ENCODE measurements around the gene APBA1. TPM values are rescaled to one million over a fixed set of nuclear protein-coding genes. Genes with fewer than 3 reads are reported as not detected.

The APBA1 gene
- total RNA-seq, 1 experiment from 2014 or later = 1.8 TPM

DNA sequence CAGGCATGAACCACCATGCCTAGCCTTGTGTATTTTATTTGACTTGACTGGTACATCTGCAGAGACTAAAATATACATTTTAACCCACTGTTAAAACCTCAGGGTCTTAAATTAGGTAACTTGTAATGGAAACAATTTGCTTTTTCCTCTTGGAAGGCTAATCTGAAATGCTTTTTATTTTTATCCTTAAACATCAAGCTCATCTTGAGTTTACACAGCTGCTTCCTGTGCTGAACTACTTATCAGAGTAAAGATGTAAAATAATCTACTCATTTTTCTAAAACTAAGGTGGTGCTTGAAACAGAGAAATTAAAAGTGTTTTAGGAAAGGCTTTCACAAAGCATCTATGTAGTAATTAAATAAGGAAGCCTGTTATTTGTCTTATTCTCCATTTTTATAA is 203.0 kb downstream of the APBA1 start:
- Histone ChIP-seq H3K23me2 (ENCODE audit: insufficient read length, low read depth, low read length, poor library complexity, severe bottlenecking) (no peaks in the 10 kb centered on the region), H4K20me1 (ENCODE audit: control insufficient read depth, insufficient read depth, insufficient read length) (no peaks in the 10 kb centered on the region), H3K9ac (ENCODE audit: extremely low read depth, insufficient read length, low read length) (no peak overlapping the region), H4K5ac (ENCODE audit: insufficient read length, low read depth, low read length) (no peak overlapping the region), H2AFZ (ENCODE audit: low read length) (no peak overlapping the region), H2BK5ac (ENCODE audit: insufficient read length, low read length) (no peak overlapping the region), H2BK20ac (ENCODE audit: low read depth, low read length, poor library complexity, severe bottlenecking) (no peak overlapping the region), H3K18ac (ENCODE audit: insufficient read length, low read depth, low read length) (no peak overlapping the region), H3K79me1 (ENCODE audit: insufficient read depth, low read depth, low read length, poor library complexity, severe bottlenecking) (no peaks in the 10 kb centered on the region), H3K79me2 (ENCODE audit: insufficient read depth, low read length) (no peaks in the 10 kb centered on the region), H3K27ac (ENCODE audit: insufficient read length, low read depth, low read length) (no peak overlapping the region), H2BK120ac (ENCODE audit: low read depth, low read length, poor library complexity, severe bottlenecking) (no peak overlapping the region), H3K4ac (ENCODE audit: low read depth, low read length) (no peak overlapping the region), H3K23ac (ENCODE audit: insufficient read length, low read depth, low read length) (no peak overlapping the region), H3K4me2 (ENCODE audit: insufficient read depth, insufficient read length, low read length) (no peak overlapping the region), H2AK5ac (ENCODE audit: insufficient read length, low read length) (no peak overlapping the region), H3K27me3 (ENCODE audit: insufficient read depth, low read length) (no peaks in the 10 kb centered on the region), H3K9me3 (ENCODE audit: control insufficient read depth, low read depth, low read length) (no peaks in the 10 kb centered on the region), H3K14ac (ENCODE audit: insufficient read depth, low read length) (no peak overlapping the region), H3T11ph (ENCODE audit: low read length) (no peak overlapping the region), H4K91ac (ENCODE audit: insufficient read length, low read depth, low read length) (no peak overlapping the region), H4K8ac (replicated peaks; ENCODE audit: insufficient read length, low read depth, low read length) (no peak overlapping the region), H2BK15ac (ENCODE audit: low read depth, low read length) (no peak overlapping the region), H3K56ac (ENCODE audit: insufficient read length, low read depth, low read length) (no peak overlapping the region), H2BK12ac (ENCODE audit: insufficient read length, low read depth, low read length) (no peak overlapping the region), H3K4me1 (ENCODE audit: insufficient read depth, low read length) (no peaks in the 10 kb centered on the region; the same call in 1 of the 2 replicates)
- DNase-seq = no peak
- H3K27me3 Mint-ChIP-seq (ENCODE audit: low read depth) = no peaks in the 10 kb centered on the region; the same call in 1 of the 2 replicates
- H3K9me3 Mint-ChIP-seq = no peaks in the 10 kb centered on the region
- H3K27ac Mint-ChIP-seq = no peak overlapping the region
- H3K4me1 Mint-ChIP-seq = peaks cover 7 to 11% of the 10 kb centered on the region in 2 experiments
- no peaks in the 10 kb centered on the region for H3K36me3 Mint-ChIP-seq (ENCODE audit: insufficient read depth in 1 of 3, low read depth in 3 of 3)
- H3K4me3 Mint-ChIP-seq = no peak overlapping the region
- TF ChIP-seq, protein P1, sequence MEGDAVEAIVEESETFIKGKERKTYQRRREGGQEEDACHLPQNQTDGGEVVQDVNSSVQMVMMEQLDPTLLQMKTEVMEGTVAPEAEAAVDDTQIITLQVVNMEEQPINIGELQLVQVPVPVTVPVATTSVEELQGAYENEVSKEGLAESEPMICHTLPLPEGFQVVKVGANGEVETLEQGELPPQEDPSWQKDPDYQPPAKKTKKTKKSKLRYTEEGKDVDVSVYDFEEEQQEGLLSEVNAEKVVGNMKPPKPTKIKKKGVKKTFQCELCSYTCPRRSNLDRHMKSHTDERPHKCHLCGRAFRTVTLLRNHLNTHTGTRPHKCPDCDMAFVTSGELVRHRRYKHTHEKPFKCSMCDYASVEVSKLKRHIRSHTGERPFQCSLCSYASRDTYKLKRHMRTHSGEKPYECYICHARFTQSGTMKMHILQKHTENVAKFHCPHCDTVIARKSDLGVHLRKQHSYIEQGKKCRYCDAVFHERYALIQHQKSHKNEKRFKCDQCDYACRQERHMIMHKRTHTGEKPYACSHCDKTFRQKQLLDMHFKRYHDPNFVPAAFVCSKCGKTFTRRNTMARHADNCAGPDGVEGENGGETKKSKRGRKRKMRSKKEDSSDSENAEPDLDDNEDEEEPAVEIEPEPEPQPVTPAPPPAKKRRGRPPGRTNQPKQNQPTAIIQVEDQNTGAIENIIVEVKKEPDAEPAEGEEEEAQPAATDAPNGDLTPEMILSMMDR (conservative IDR thresholded peaks at IDR 0.05) = no peak

Measured in H9 (cell line).